GM10266 (cell line): Measurements from ENCODE around the gene CTTNBP2.

Experiments used
- DNase-seq: peaks from one replicate; pipeline ENCODE4 v3.0.0; 2012; ENCODE audit errors: extremely low spot score
- TF ChIP-seq, protein P1 (sequence below): IDR thresholded peaks from 2 replicates; pipeline ENCODE4 v1.5.1; 2012; ENCODE audit warnings: mild to moderate bottlenecking, low read depth; ENCODE audit not compliant: control insufficient read depth, insufficient read depth; ENCODE audit errors: missing control alignments

CTTNBP2 gene

DNA sequence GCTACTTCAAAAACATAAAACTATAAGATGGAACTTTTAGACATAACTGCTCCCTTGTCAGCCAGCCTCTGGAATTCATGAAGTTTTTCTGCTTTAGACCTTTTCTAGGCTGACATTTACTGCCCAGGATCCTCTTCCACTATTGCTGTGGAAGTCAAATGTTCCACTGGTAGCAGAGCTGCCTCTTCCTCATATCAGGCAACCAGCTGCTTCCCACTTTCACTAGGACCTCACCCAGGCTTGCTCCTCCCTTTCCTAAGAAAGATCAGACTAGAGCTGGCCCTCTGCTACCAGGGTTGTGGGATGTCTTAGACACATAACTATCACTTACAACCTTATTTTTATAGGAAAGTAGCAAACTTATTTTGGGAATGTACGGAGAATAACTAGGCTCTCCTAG is 121.5 kb downstream of the CTTNBP2 start:
- TF ChIP-seq, protein P1, sequence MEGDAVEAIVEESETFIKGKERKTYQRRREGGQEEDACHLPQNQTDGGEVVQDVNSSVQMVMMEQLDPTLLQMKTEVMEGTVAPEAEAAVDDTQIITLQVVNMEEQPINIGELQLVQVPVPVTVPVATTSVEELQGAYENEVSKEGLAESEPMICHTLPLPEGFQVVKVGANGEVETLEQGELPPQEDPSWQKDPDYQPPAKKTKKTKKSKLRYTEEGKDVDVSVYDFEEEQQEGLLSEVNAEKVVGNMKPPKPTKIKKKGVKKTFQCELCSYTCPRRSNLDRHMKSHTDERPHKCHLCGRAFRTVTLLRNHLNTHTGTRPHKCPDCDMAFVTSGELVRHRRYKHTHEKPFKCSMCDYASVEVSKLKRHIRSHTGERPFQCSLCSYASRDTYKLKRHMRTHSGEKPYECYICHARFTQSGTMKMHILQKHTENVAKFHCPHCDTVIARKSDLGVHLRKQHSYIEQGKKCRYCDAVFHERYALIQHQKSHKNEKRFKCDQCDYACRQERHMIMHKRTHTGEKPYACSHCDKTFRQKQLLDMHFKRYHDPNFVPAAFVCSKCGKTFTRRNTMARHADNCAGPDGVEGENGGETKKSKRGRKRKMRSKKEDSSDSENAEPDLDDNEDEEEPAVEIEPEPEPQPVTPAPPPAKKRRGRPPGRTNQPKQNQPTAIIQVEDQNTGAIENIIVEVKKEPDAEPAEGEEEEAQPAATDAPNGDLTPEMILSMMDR, result no peak
- DNase-seq, result no peak

GRCh38 chr7:117750612-117751563 is 122.4 kb downstream of the CTTNBP2 start:
- DNase-seq, result peak; percentile 16
- TF ChIP-seq, protein P1, result peak; percentile 38

- TF ChIP-seq, protein P1, result no peak
- no peak for DNase-seq
Measured at GRCh38 chr7:117741962-117742361, 131.3 kb downstream of the CTTNBP2 start.

DNA sequence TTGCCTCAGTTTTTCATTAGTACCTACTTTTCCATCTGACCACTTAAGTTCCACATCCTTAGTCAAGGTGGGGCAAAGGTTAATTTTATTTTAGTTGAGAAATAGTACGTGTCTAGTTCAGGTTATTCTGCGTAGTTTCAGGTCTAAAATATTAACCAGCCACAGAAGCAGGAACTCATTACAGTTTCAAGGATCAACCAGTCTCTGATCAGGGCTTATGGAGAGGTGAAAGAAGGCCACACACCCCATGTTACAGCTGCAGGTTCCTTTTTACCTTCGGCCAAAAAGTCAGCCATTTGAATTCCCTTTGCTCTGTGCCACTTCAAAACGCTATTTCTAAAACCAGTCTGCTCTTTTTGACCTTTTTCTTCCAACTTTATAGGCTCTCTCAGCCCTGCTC is 134.2 kb downstream of the CTTNBP2 start:
- TF ChIP-seq, protein P1, result no peak
- DNase-seq, result no peak

GRCh38 chr7:117737926-117738325 is 135.3 kb downstream of the CTTNBP2 start:
- no peak for DNase-seq
- TF ChIP-seq, protein P1, result no peak

- DNase-seq, result peak; percentile 52
- TF ChIP-seq, protein P1, result no peak
Measured at GRCh38 chr7:117731455-117731854, 141.8 kb downstream of the CTTNBP2 start.

GRCh38 chr7:117730390-117730789 is 142.9 kb downstream of the CTTNBP2 start:
- TF ChIP-seq, protein P1, result no peak
- DNase-seq, result no peak
